Measurements from ENCODE around the gene GSG1L.
A peak's percentile ranks its signal among the peaks of the same experiment; 100 is the strongest.

Gene GSG1L

GRCh38 chr16:28091656-28092055, 28.1 kb upstream of the GSG1L start:
- no peak for DNase-seq (ENCODE audit: low read depth)

GRCh38 chr16:28090646-28091377, 27.3 kb upstream of the GSG1L start:
- no peak for DNase-seq (ENCODE audit: low read depth)

- DNase-seq (ENCODE audit: low read depth), result no peak
Measured at GRCh38 chr16:28089992-28090365, 26.5 kb upstream of the GSG1L start.

- DNase-seq (ENCODE audit: low read depth), result no peak
Measured at GRCh38 chr16:28089205-28089991, 25.9 kb upstream of the GSG1L start.

- DNase-seq (ENCODE audit: low read depth), result no peak
Measured at GRCh38 chr16:28087675-28088300, 24.3 kb upstream of the GSG1L start.

GRCh38 chr16:28087140-28087660, 23.7 kb upstream of the GSG1L start:
- no peak for DNase-seq (ENCODE audit: low read depth)

- no peak for DNase-seq (ENCODE audit: low read depth)
Measured at GRCh38 chr16:28086186-28087139, 22.9 kb upstream of the GSG1L start.

GRCh38 chr16:28085389-28086171, 22.1 kb upstream of the GSG1L start:
- no peak for DNase-seq (ENCODE audit: low read depth)

GRCh38 chr16:28084209-28084608, 20.7 kb upstream of the GSG1L start:
- DNase-seq (ENCODE audit: low read depth), result no peak

GRCh38 chr16:28082624-28083023, 19.1 kb upstream of the GSG1L start:
- no peak for DNase-seq (ENCODE audit: low read depth)

- no peak for DNase-seq (ENCODE audit: low read depth)
Measured at GRCh38 chr16:28081391-28081968, 18.0 kb upstream of the GSG1L start.

- no peak for DNase-seq (ENCODE audit: low read depth)
Measured at GRCh38 chr16:28078261-28078660, 14.7 kb upstream of the GSG1L start.

- DNase-seq (ENCODE audit: low read depth), result no peak
Measured at GRCh38 chr16:28073836-28074235, 10.3 kb upstream of the GSG1L start.

GRCh38 chr16:28072087-28072486, 8.6 kb upstream of the GSG1L start:
- DNase-seq (ENCODE audit: low read depth), result no peak

GRCh38 chr16:28069971-28070794, 6.7 kb upstream of the GSG1L start:
- DNase-seq (ENCODE audit: low read depth), result no peak

GRCh38 chr16:28068976-28069375, 5.5 kb upstream of the GSG1L start:
- no peak for DNase-seq (ENCODE audit: low read depth)

GRCh38 chr16:28067604-28068379, 4.3 kb upstream of the GSG1L start:
- peak; percentile 21 for DNase-seq (ENCODE audit: low read depth)

- no peak for DNase-seq (ENCODE audit: low read depth)
Measured at GRCh38 chr16:28064706-28065249, 1.3 kb upstream of the GSG1L start.

- no peak for DNase-seq (ENCODE audit: low read depth)
Measured at GRCh38 chr16:28064150-28064549, 636 bp upstream of the GSG1L start.

Data from GM04503 (cell line).